NCI-H1105 (cell line): ENCODE measurements around the gene RAP1A.
A peak's percentile ranks its signal among the peaks of the same experiment; 100 is the strongest.

Experiments used
- DNase-seq: peaks from one replicate; lab custom pipeline; 2025; lab: John Stamatoyannopoulos, UW

RAP1A gene

GRCh38 chr1:111719135-111719534, 99.5 kb downstream of the RAP1A start:
- no peak for DNase-seq

- no peak for DNase-seq
These were observed 100.1 kb downstream of the RAP1A start for GRCh38 chr1:111719674-111720132.

DNA sequence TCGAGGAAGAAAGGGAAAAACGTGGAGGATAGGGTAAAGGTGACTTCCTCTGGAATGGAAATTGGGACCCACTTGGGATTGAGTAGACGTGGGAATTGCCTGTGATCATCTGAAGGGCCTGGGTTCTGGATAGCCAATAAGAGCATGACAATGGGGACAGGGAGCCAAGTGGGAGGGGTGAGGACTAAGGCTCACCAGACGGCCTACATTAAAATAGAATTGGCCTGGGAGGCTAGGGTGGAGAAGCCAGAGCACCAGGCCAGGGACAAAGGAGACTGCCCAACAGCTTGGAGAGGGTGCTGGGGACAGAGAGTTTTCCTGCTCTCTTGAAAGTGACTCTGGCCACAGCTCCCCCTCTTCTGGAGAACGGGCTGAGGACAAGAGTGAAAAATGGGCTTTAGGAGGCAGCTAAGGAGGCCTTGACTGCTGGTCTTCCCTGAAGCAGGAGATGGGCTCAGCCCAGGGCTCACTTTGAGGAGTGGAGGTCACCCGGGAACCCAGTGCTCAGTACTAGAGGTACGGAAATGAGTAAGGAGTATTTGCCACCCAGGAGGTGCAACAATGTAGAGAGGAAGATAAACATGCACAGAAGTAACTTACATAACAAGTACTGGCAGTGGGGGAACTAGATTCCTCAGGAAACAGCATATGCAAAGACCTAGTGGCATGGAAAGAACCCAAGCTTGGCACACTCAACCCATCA, 100.8 kb downstream of the RAP1A start:
- DNase-seq = no peak

DNA sequence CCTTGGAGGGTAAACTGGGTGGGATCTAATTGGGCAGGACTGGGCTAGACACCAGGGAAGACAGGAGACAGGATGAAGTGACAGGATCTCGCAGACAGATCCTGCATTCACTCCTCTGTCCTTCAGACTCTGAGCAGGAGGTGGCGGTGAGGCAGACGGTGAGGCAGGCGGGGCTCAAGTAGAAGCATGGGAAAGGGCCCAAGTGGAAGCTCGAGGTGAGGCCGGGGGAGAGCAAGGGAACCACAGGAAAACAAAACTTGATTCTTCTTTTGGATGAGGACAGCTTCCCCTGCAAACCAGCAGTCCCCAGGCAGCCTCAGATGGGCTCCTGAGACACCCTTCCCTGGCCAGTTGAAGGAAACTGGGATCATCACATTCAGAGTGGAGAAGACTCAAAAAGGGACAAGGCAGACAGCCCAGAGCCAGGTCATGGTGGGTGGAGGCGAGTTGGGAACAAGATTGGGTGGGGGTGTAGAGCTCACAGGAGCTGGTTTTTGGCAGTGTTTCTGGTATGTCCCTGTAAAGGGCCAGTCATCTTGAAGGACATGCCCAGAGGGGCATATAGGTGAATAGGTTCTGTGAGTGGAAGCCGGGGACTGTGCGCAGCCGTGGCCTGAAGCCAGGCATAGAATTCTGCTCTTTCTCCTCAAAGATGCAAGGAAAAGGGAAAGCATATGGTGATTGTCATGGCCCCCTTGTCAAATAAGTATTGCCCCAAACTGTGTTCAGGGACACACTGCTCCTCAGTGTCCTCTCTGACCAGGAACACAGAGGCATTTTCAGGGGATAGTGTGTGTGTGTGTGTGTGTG, 101.6 kb downstream of the RAP1A start:
- no peak for DNase-seq

- DNase-seq = no peak
These were observed 103.7 kb downstream of the RAP1A start for GRCh38 chr1:111723091-111723806.

GRCh38 chr1:111723871-111724270, 104.3 kb downstream of the RAP1A start:
- DNase-seq = no peak

GRCh38 chr1:111725192-111725591, 105.6 kb downstream of the RAP1A start:
- DNase-seq = no peak

GRCh38 chr1:111727056-111727455, 107.5 kb downstream of the RAP1A start:
- no peak for DNase-seq

- DNase-seq = no peak
These were observed 109.8 kb downstream of the RAP1A start for GRCh38 chr1:111729271-111729921.

DNA sequence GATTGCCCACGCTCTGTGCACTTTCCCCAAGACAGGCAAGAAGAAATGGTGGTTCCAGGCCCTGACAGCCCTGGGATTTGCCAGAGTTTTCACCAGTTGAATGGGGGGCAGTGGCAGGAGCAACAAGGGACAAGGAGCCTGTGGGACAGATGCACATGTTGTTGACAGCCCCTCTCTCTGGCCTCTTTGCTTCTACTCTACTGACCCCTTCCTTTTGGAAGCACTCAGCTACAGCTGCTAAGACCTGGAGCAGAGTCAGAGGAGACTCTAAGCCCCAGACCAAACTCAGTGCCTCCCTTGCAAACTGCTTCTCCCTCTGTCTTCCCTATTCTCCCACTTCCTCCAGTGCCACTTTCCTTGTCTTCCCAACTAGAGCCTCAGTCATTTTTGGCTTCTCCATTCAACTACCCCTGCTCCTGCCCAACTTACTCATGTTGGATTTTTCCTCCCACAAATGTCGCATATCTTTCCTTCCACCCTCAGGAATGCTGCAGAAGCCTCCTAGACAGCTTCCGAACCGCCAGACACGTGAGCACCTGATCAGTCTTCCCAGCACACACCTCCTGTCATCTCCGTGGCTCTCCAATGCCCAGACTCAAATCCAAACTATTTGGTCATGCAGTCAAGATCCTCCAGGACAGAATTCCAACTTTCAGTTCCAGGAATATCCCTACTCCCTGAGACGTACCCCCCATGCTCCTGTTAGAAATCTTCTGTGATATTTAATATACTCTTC, 110.5 kb downstream of the RAP1A start:
- no peak for DNase-seq

GRCh38 chr1:111730706-111731105, 111.1 kb downstream of the RAP1A start:
- DNase-seq = no peak

DNA sequence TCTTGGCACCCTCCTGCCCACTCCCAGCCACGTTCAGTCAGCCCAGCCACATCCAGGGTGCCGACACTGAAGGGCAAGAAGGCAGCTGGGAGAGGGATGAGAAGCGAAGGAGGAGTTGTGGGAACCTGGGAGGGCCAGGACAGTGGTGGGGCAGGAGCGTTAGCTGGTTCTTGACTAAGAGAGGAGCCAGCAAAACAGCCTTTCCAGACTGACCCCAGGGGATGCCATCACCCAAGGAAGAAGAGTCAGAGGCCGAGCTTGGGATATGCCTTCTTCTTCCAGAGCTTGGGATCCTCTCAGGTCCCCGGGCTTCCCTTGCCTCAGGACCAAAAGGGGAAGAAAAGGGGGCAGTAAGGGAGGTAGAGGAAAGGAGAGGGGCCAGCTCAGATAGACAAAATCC, 112.4 kb downstream of the RAP1A start:
- no peak for DNase-seq

DNA sequence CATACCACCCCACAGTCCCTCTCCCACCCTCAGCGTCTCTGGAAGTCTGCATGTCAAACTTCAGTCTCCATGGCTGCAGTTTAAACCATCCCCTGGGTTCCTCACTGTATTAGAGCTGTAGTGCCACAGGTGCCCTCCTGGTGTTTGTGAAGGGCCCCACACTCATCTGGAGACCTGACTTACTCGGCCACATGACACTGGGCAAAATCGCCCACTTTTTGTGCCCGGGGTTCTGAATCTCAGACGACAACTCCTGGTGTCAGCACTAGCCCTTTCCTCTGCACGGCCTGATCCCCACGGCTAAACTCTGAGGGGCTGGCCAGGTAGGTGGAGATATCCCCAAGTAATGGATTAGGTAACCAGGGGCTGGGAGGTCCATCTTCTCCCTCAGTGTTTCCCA, 113.1 kb downstream of the RAP1A start:
- DNase-seq = no peak

DNA sequence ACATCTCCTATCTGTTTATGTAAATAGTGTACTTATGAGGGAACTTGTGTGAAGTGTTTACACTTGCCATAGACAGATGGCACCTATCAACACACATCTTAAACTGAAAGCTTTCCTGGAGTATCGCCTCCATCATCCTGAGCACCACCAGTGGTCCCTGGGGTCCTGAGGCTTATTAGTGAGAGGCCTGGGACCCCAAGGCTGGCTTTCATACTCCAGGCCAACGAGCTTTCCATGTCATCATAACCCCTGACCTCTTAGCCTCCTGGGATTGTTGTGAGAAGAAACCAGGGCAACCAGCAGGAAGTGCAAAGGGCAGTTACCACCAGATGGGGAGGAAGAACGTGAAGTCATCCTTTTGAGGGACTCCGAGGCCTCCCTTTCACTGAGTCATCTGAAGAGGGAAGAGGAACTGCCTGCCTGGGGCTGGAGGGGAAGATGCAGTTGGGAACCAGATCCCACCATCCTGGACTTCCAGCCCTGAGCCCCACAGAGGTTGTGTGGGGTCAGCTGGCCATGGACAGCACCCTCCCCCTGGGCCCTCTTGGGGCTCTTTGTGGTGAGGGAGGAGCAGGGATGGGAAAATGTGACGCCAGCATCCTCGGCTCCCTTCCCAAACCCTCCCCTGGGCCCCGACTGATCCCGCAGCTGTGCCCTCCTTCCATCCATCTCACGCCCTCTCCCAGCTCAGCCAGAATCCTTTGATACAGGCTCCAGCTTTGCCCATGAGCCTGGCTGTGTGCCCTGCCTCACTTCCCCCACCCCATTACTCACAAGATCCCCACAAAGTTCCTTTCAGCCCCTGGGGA, 113.8 kb downstream of the RAP1A start:
- no peak for DNase-seq

- DNase-seq = no peak
These were observed 114.4 kb downstream of the RAP1A start for GRCh38 chr1:111733992-111734341.

- no peak for DNase-seq
These were observed 114.8 kb downstream of the RAP1A start for GRCh38 chr1:111734426-111734825.

DNA sequence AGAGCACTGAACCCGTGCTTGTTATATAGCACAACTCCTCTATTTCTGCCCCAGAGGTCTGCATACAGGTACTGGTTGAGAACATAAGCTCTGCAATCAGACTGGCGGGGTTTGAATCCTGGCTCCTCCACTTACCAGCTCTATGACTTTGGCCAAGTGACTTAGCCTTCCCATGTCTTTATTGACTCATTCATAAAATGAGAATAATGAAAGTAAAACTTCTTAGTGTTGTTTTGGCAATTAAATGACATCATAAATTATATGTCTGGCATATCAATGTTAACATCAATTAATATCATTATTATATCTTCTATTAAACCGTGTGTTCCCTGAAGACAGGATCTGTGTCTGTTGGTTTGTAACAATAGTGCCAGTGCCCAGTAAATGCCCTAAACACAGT, 115.3 kb downstream of the RAP1A start:
- no peak for DNase-seq

GRCh38 chr1:111735321-111735720, 115.7 kb downstream of the RAP1A start:
- no peak for DNase-seq

DNA sequence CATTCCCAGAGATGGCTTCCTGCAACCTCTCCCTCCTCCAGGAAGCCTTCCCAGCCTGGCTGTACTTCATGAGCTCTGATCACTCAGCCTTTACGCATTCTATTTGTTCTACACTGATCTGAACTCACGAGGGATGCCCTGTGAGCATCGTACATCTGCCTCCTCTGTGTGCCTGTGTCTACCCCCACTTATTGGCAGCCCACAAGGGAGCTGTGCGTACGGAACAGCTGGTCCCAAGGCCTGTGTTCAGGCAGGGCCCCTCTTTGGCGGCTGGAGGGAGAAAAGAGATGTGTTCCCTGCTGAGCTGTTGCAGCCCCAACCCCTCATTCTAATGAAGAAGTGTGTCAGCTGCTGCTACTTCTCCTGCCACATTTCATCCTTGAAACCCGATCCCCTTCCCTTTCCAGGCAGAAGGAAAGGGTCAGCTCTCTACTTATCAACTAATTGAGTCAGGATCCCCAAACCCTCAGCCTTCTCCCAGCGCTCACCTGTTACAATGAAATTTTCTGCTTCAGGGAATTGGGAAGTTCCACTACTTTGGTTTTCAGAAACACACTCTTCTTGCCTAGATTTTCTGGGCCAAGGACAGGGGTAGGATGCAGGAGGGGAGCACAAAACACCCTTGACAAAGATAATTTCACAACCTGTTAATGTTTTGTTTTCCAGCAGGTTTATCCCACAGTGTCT, 116.4 kb downstream of the RAP1A start:
- DNase-seq = peak; percentile 65

GRCh38 chr1:111736548-111737215, 117.1 kb downstream of the RAP1A start:
- peak; percentile 78 for DNase-seq
